Esophagus squamous epithelium (tissue), 4 donors: ENCODE data around the gene CHD2.

Experiments
- POLR2A ChIP-seq, 4 donors: fragments of 450-650 bp; IDR thresholded peaks; one replicate each; pipeline ENCODE4 v1.6.1; 2017; ENCODE audit warnings: antibody characterized with exemption in 4 of 4, mild to moderate bottlenecking in 4 of 4, moderate library complexity in 3 of 4
- TF ChIP-seq, protein P1 (sequence below), 6 experiments: fragments of 450-650 bp in 4 of 6; fragments of 200-600 bp in 2 of 6; sonication (generic) in 2 of 6; IDR thresholded peaks; one replicate each; pipeline ENCODE4 v1.5.1; 2016 to 2019; ENCODE audit warnings: antibody characterized with exemption in 6 of 6, mild to moderate bottlenecking in 4 of 6, moderate library complexity in 4 of 6

DNA sequence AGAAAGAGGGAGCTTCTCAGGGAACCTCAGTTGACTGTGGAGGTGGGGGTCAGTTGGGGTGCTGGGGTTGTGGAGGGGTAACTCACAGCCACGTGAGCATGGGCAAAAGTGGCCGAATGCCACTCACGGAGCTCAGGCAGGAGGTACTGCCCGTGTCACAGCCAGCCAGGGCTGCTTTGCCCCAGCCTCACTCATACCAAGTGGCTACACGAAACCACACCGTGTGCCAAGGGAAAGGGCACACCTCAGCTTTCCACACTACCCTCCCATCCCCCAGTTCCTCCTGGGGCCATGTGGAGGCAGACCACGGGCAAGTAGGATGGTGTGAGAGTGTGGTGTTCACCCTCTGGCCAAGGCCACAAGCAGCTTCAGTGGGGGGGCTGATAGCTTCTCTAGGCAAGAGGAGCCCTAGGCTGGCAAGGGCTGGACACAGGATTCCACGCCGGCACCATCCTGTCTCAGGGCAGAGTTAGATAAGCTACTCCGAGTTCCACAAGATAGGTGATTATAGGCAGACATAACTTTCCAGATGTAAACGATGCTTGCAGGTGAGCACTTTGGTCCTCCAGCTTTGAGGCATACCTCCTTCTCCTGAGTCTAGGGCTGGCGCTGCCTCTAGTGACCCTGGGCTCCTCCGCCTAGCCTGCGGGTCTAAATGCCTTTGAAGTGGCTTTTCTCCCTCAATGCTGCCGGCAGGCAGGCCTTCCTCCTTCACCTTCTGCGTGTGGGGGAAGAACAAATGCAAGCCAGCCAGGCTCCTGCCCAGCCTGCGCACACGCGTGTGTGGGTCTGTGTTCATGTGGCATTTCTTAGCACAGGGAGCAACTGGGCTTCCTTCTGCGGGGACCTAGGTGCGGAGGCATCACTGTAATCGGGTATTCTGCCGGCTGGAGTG is 163.9 kb downstream of the CHD2 start:
- TF ChIP-seq, protein P1, sequence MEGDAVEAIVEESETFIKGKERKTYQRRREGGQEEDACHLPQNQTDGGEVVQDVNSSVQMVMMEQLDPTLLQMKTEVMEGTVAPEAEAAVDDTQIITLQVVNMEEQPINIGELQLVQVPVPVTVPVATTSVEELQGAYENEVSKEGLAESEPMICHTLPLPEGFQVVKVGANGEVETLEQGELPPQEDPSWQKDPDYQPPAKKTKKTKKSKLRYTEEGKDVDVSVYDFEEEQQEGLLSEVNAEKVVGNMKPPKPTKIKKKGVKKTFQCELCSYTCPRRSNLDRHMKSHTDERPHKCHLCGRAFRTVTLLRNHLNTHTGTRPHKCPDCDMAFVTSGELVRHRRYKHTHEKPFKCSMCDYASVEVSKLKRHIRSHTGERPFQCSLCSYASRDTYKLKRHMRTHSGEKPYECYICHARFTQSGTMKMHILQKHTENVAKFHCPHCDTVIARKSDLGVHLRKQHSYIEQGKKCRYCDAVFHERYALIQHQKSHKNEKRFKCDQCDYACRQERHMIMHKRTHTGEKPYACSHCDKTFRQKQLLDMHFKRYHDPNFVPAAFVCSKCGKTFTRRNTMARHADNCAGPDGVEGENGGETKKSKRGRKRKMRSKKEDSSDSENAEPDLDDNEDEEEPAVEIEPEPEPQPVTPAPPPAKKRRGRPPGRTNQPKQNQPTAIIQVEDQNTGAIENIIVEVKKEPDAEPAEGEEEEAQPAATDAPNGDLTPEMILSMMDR (IDR thresholded peaks at IDR 0.05) = no peak
- TF ChIP-seq POLR2A (IDR thresholded peaks at IDR 0.05) = no peak
